SHP77 treated with DMSO at 0.1 percent for 48 hours (cell line): Measurements from ENCODE around the gene KAZN.

Experiments
- DNase-seq: peaks from one replicate; lab custom pipeline; 2025; lab: John Stamatoyannopoulos, UW

KAZN gene

DNA sequence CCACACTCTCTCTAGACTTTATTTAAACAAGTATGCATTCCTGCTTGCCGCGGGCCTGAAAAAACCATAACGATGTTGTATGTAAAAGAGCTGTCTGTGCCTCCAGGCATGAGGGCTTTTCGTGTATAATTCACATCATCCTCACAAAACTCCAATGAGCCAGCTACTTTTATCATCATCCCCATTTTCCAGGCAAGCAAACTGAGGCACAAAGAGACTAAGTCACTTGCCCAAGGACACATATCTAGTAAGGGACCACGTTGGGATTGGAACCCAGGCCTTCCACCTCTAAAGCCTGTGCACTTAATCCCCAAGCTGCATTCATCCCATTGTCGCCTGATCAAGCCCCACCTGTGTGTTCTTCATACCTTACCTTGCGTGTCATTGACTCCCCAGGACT, 226.9 kb downstream of the KAZN start:
- no peak for DNase-seq

GRCh38 chr1:14826172-14826636, 227.7 kb downstream of the KAZN start:
- no peak for DNase-seq

GRCh38 chr1:14826731-14827326, 228.3 kb downstream of the KAZN start:
- no peak for DNase-seq

GRCh38 chr1:14827870-14828269, 229.4 kb downstream of the KAZN start:
- DNase-seq: no peak

DNA sequence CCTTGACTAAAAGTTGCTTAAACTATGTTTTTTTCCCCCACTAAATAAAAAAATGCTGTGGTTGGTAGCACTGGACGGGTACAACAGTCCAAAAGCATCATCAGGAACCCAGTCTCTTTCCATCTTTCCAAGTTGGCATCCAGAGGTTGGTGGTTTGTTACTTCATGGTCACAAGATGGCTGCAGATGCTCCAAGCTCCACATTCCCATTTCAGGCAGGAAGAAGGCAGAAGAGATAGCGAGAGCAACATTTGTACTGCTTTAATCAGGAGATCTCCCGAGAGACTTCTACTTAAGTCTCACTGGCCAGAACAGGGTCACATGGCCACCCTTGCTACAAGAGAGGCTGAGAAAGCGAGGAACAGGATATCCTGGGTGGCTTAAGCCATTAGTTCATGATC, 230.2 kb downstream of the KAZN start:
- DNase-seq: no peak

GRCh38 chr1:14835725-14836124, 237.2 kb downstream of the KAZN start:
- no peak for DNase-seq

GRCh38 chr1:14836426-14837140, 238.1 kb downstream of the KAZN start:
- no peak for DNase-seq

GRCh38 chr1:14840374-14840773, 241.9 kb downstream of the KAZN start:
- DNase-seq: no peak

- DNase-seq: no peak
These were observed 243.0 kb downstream of the KAZN start for GRCh38 chr1:14841456-14841855.

DNA sequence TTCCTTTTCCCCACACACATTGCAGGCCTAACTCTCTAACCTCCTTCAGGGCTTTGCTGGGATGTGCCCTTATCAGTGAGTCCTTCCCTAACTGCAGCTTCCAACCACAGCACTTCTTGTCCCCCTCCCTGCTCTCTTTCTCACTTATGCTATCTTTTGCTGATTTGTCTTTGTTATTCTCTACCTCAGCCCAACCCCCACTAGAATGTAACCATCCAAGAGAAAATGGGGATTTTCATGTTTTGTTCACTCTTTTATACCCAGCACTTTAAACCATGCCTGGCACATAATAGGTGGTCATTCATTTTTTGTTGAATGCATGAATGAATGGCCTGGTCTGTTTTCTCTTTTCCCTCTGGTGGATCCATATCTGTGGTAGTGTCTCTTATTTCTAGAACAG, 243.5 kb downstream of the KAZN start:
- no peak for DNase-seq

GRCh38 chr1:14842361-14842760, 243.9 kb downstream of the KAZN start:
- no peak for DNase-seq

DNA sequence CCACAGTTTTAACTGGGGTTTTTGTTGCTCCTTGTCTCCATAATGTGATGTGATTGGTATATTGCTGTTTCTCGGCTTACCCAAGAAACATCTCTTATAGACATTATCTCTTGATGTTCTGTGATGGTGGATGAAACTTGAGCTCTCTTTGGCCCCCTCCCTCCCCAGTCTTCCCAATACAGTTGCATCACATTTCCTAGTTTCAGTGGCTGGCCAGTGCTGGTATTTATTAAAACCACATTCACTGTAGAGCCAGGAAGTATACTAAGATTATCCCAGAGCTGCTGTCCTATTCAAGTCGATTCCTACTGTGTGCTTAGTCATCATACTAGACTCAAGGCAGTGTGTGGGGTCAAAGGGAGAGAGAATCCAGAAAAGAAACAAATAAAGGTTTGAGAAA, 244.4 kb downstream of the KAZN start:
- DNase-seq: no peak

GRCh38 chr1:14843525-14843924, 245.0 kb downstream of the KAZN start:
- DNase-seq: no peak

DNA sequence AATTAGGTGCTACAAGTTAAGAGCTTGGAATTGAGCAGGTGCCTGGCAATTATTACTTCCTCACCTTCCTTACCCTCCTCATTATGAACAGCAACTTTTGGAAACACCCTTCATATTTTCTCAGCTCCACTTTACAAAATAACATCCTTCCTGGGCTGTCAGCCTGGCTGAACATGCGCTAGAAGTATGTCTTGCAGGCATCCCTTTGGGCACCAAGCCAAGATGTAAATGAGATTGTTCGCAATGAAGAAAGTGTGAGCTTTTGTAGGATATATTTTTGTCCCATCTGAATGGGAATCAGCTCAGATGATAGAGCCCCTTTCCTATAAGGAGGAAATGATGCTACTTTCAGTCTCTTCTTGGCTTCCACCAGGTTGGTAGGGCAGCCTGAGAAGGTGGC, 245.9 kb downstream of the KAZN start:
- no peak for DNase-seq

- DNase-seq: no peak
These were observed 246.6 kb downstream of the KAZN start for GRCh38 chr1:14844923-14845617.

DNA sequence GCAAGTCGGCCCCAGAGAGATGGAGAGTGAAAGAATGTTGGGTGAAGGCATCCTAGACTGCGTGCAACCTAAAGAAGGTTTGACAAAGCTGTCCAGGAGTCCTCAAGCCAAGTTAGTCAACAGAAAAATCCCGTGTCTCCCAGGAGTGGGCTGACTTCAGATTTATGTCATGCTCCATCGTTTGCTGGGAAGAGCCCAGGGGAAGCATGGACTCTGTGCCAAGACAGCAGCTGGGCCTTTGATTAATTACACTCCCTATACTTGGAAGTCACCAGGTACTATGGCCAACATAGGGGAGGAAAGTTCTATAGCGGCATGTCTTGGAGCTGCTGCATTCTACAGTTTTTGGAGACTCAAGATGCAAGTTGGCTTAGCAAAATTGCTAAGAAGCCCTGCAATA, 247.4 kb downstream of the KAZN start:
- DNase-seq: no peak

GRCh38 chr1:14846688-14847087, 248.2 kb downstream of the KAZN start:
- DNase-seq: no peak

- no peak for DNase-seq
These were observed 249.7 kb downstream of the KAZN start for GRCh38 chr1:14848203-14848602.

DNA sequence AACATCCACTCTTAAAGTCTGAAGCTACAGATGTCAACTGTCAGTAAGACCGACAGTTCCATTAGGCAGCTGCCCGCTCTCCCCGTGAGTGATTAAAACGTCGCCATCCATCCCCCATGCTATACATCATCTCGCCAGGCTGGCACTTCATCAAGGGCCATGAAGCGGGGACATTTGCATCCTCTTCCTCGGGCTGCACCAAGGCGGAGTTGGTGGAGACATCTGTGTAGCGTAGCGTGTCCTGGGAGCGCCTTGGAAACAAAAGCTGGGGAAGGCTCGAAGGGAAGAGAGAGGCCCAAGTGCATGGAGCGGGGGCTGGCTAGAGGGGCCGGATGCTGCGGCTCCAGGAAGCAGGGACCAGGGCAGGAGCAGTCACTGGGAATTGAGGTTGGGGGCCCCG, 250.1 kb downstream of the KAZN start:
- no peak for DNase-seq

GRCh38 chr1:14849038-14849437, 250.6 kb downstream of the KAZN start:
- DNase-seq: no peak

DNA sequence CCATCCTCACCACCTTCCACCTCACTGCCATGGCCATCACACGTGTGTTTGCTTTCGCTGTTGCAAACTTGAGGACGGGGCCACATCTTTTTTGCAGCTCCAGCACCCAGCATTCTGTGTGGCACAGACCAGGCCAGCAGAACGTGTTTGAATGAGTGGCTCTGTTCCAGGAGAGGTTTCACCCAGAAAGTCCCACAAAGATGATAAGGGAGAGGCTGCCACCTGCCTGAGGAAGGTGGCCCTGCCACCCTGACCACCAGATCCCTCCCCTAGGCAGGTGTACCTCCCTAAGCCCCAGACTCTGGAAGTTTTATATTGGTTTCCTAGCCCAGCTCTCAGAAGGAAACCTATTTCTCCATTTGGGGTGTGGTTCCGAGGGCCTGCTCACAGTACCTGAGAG, 252.1 kb downstream of the KAZN start:
- DNase-seq: no peak

DNA sequence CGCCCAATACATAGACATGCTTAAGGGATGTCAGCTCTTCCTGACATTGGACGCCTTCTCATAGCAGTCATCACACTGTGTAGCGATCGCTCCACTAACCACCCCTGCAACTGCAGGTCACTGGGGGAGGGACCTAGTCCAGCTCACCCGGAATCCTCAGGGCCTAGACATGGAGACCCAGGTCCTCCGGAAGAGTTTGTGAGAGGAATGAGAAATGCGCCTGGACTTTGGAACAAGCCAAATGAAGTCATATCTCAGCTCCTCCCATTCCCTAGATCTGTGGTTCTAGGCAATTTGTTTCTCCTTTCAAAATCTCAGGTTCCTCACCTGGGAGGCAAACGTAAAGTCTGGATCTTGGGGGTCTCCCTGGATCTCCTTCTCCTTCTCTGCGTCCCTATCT, 253.3 kb downstream of the KAZN start:
- DNase-seq: no peak

DNA sequence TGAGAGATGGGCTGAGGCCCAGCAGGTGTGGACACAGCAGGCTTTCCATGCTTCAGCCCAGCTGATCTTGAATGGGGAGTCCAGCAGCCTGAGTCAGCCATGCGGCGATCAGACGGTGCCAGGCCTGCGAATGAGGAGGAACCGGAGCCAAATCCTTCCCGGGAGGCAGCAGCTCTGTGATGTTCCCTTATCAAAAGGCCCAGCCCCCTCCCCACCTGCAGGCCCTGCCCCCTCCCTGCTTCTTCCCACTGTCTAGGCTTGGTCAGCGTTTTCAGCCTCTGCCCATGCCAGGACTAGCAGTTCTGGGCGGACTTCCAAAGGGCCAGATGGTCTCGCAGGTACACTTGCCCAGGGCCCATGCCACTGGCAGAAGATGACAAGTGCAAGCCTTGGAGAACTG, 253.8 kb downstream of the KAZN start:
- DNase-seq: no peak
